DMS 273 (cell line): ENCODE measurements around the gene P2RX7.
"Not testable (repeated sequence)": the region's sequence is repeated elsewhere in the genome, so short reads cannot be mapped to it uniquely, and the experiment has no call there.

ENCODE experiments used
- DNase-seq: peaks from one replicate; lab custom pipeline; 2025; ENCODE audit not compliant: unreplicated experiment; lab: John Stamatoyannopoulos, UW

The P2RX7 gene

DNA sequence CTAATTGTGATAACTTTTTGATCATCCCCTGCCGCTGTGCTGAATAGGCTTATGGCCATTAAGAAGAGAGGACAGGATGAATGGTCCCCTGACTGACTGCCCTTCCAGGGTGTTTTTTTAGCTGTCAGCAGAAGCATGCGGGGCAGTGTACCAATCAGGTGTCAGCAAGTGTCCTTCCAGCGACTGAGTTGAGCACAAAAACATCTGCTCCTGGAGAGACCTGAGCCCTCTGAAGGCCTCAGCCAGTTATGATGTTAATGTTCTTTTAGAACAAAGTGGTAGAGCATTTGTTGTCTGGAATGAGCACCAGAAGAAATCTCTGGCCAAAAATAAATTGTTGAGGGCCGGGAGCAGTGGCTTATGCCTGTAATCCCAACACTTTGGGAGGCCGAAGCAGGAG is 37.5 kb downstream of the P2RX7 start:
- DNase-seq, result no peak

DNA sequence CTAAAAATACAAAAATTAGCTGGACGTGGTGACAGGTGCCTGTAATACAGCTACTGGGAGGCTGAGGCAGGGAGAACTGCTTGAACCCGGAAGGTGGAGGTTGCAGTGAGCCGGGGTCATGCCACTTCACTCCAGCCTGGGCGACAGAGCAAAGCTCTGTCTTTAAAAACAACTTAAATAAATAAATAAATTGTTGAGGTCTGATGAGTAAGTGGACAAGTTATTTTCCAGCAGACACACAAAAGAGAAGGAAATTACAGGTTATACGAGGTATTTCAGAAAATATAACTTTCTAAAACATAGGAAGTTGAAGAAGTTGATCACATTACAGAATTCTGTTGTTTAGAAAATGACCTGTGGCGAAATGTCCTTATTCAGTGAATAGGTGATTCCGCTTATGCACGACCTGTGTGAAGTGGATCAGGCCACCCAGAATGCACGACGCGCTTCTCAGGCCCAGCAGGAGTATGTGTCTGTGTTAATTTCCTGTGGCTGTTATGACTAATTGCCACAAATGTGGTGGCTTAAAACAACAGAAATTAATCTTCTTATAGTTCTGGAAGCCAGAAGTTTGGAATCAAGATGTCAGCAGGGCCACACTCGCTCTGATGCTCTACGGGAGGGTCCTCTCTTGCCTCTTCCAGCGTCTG is 38.1 kb downstream of the P2RX7 start:
- no peak for DNase-seq

DNA sequence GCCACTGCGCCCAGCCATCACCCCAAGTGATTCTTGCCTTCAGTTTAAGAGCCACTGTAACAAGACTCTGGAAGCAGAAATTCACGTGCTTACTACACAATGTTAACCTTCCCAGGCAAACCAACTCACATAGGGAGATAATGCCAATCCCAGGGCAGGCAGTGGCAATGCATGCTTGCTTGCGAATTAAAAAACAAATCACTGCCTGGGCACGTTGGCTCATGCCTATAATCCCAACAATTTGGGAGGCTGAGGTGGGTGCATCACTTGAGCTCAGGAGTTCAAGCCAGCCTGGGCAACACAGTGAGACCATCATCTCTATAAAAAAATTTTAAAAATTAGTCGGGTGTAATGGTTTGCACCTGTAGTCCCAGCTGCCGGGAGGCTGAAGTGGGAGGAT is 39.5 kb downstream of the P2RX7 start:
- DNase-seq, result no peak

DNA sequence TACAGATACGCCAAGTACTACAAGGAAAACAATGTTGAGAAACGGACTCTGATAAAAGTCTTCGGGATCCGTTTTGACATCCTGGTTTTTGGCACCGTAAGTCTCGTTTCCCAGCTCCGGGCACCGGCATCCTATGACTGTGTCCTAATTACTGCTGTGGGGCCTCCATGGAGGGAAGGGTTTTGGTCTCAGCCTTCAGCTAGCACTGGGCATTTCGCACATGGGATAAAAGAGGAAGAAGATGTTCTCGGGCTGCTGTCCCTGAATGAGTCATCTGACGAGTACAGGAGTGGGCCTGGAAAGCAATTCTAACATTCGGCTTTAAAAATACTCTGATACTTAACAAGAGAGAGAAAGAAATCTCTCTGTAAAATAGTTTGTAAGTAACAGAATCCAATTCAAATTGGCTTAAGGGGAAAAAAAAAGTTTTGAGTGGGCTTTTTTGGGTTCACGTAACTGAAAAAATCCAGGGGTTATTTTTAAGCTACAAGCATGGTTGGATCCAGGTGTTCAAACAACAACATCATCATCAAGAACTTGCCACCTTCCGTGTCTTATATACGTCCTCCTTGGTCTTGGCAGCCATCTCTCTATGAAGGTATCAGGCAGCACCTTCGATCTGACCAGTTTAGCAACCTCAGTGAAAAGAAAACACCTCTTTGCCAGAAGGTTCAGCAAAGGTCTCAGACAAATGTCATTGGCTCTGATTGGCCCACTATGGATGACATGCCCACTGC is 42.9 kb downstream of the P2RX7 start:
- no peak for DNase-seq

DNA sequence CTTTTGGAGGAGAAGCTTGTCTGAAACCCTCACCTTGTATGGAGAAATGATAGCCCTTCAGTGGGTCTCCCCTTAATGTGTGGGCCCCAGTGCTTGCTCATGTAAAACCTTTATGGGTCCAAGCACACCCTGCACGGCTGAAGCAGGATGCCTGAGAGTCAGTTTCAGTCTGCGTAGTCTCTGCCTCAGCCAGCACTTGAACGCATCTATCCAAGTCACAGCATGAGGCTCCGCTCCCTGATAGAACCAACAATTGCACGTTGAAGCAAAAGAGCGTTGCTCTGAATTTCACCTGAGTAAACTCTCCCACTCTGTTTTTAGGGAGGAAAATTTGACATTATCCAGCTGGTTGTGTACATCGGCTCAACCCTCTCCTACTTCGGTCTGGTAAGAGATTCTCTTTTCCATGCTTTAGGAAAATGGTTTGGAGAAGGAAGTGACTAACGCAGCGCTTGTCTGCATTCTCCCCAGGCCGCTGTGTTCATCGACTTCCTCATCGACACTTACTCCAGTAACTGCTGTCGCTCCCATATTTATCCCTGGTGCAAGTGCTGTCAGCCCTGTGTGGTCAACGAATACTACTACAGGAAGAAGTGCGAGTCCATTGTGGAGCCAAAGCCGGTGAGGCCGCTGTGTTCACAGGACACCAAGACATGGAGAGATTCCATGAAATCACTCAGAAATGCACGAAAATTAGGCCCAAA is 44.3 kb downstream of the P2RX7 start:
- DNase-seq, result no peak

DNA sequence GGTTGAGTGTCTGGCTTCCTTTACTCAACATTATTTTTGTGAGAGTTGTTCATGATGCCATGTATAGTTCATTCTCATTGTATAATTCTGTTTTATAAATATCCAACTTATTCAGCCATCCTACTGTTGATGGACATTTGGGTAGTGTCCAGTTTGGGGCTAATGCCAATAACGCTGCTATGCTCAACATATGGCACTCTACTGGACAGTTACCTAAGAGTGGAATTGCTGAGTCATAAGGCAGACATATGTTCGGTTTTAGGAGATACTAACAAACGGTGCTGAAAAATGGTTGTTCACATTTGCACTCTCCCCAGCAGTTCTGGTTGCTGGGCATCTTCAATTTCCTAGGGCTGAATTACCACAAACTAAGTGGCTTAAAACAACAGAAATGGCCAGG is 48.5 kb downstream of the P2RX7 start:
- peak; percentile 49 for DNase-seq

DNA sequence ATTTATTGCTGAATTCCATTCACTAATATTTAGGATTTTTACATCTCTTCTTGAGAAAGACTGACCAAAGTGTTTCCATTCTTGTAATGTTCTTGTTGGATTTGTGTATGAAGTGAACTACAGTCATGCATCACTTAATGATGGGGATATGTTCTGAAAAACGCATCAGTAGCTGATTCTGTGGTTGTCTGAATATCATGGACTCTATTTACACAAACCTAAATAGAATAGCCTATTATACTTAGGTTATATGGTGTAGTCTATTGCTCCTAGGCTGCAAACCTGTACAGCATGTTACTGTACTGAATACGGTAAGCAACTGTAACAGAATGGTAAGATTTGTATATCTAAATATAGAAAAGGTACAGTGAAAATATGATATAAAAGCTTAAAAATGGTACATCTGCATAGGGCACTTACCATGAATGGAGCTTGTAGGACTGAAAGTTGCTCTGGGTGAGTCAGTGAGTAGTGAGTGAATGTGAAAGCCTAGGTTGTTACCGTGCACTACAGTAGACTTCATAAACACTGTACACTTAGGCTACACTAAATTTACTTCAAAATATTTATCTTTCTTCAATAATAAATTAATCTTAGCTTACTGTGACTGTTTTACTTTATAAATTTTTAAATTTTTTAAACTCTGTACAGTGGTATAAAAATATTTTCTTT is 49.7 kb downstream of the P2RX7 start:
- no peak for DNase-seq

DNA sequence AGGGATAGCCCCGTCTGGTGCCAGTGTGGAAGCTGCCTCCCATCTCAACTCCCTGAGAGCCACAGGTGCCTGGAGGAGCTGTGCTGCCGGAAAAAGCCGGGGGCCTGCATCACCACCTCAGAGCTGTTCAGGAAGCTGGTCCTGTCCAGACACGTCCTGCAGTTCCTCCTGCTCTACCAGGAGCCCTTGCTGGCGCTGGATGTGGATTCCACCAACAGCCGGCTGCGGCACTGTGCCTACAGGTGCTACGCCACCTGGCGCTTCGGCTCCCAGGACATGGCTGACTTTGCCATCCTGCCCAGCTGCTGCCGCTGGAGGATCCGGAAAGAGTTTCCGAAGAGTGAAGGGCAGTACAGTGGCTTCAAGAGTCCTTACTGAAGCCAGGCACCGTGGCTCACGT is 51.7 kb downstream of the P2RX7 start:
- DNase-seq, result no peak

DNA sequence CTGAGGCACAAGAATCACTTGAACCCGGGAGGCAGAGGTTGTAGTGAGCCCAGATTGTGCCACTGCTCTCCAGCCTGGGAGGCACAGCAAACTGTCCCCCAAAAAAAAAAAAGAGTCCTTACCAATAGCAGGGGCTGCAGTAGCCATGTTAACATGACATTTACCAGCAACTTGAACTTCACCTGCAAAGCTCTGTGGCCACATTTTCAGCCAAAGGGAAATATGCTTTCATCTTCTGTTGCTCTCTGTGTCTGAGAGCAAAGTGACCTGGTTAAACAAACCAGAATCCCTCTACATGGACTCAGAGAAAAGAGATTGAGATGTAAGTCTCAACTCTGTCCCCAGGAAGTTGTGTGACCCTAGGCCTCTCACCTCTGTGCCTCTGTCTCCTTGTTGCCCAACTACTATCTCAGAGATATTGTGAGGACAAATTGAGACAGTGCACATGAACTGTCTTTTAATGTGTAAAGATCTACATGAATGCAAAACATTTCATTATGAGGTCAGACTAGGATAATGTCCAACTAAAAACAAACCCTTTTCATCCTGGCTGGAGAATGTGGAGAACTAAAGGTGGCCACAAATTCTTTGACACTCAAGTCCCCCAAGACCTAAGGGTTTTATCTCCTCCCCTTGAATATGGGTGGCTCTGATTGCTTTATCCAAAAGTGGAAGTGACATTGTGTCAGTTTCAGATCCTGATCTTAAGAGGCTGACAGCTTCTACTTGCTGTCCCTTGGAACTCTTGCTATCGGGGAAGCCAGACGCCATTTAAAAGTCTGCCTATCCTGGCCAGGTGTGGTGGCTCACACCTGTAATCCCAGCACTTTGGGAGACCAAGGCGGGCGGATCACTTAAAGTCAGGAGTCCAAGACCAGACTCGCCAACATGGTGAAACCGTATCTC is 52.6 kb downstream of the P2RX7 start:
- DNase-seq, result no peak

DNA sequence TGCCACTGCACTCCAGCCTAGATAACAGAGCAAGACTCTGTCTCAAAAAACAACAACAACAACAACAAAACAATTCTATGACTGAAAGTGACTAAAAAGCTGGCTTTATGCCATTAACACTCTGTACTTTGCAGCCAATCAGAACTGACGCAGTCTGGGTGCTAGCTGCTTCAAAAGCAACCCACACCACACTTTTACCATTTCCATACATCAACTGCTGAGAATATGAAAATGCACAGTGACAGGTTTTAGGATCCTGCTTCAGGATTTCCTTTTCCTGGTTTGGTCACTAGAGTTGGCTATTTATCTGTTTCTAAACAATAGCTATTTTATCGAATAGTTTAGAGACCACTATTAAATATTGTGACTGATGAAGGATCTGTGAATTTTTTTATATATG is 54.1 kb downstream of the P2RX7 start:
- no peak for DNase-seq

DNA sequence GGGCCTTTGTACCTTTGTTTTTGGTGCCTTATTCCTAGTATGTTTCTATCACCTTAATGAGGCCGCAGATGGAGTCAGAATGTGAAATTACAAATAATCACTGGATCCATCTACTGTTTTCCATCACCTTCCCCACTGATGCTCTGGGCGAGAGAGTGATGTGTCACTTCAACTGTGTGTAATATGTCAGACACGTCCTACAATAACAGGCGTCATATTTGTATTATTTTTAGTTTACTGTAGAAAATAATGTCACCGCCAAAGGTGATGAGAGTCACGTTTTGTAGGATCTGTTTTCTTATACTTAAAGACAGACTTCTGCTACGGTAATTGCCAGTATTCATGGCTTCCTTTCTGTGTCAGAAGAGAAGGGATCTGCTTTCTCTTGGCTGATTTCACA is 54.8 kb downstream of the P2RX7 start:
- no peak for DNase-seq

DNA sequence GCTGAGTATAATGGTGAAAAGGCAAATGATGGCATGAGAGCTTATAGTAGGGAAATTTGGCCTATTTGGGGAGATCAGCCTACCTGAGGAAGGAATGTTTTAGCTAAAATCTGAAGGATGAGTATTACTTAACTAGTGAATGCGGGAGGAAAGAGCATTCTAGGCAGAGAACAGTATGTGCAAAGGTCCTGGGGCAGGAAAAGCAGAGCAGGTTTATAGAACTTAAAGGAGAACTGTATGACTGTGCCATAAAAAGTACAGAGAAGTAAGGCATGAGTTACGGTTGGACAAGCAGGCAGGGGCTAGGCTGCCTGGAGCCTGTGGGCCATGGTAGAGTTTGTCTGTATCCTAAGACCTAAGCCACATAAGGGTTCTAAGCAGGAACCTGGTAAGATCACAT is 55.6 kb downstream of the P2RX7 start:
- no peak for DNase-seq

DNA sequence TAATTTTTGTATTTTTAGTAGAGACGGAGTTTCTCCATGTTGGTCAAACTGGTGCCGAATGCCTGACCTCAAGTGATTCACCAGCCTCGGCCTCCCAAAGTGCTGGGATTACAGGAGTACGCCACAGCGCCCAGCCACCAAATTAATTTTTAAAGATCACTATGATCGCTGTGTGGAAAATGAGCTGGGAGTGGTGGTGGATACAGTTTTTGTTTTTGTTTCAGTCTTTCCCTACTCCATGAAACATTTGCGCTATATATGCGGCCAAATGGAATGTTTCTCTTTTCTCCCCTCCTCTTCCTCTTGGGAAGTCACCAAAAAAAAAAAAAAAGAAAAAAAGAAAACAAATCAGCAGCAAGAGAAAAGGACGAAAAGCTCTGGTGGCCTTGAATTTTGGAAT is 56.5 kb downstream of the P2RX7 start:
- no peak for DNase-seq

DNA sequence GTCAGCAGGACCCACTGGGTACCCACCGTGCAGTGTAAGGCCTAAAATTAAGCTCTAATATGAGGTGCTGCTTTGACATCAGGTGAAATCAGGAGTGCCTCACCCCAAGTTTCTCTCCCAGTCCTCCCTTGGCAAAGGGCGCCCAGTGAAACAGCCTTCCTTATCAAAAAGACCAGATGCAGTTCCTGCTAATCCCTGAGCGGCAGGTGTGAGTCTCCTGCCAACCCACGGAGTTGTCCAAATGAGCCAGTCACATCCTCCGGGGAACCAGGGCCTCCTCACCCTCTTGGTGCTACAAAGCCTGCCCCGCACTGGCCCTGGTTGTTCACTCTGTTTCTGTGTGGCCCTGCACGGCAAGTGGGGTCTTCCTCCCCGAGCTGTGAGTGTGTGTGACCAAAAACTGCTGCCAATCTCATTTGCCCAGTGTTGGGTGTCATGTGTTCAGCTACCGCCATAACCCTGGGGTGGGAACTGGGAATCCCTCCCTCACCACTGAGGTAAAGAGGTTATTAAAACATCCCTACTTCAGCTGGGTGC is 57.0 kb downstream of the P2RX7 start:
- no peak for DNase-seq

DNA sequence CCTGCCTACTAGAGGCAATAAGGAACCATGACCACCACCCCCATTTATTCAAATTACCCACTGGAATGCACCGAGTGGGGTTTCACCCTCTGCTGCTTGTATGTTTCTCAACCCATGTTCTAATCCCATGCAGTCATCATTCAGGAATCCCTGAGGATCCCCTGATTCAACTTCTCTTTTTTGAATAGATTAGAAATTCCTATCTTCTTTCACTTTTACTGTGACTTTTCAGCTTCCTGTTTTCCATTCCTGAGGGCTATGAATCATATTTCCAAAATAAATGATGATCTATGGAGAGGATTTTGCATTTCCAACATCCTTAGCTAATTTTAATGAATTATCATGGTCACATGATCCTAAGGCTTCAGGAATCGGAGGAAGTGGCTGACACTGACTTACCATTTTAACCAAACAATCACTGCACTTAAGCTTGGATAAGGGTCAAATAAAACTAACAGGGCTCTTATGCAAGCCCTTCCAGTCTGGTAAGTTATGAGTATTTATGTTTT is 57.9 kb downstream of the P2RX7 start:
- DNase-seq, result no peak

DNA sequence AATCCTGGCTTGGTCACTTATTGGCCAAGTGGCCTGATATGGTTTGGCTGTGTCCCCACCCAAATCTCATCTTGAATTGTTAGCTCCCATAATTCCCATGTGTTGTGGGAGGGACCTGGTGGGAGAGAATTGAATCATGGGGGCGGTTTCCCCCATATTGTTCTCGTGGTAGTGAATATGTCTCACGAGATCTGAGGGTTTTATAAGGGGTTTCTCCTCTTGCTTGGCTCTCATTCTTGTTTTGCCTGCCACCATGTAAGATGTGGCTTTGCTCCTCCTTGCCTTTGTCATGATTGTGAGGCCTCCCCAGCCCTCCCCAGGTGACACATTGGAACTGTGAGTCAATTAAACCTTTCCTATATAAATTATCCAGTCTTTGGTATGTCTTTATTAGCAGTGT is 58.5 kb downstream of the P2RX7 start:
- no peak for DNase-seq

DNA sequence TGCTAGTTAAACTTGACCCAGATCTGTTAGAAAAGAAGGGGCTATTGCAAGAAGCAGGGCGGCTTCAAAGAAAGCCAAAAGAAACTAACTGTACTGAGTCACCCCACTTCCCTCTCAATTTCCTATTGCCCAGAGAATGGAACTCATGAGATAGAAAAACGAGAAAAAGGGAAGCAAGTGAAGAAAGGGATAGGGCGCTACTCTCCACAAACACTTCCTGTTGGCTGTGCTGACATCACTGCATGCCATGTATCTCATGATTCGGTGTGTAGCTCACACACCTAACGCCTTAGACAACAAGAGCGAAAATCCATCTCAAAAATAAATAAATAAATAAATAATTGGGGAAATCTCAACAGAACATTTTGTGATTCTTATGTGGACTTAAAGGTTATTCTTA is 64.2 kb downstream of the P2RX7 start:
- no peak for DNase-seq

DNA sequence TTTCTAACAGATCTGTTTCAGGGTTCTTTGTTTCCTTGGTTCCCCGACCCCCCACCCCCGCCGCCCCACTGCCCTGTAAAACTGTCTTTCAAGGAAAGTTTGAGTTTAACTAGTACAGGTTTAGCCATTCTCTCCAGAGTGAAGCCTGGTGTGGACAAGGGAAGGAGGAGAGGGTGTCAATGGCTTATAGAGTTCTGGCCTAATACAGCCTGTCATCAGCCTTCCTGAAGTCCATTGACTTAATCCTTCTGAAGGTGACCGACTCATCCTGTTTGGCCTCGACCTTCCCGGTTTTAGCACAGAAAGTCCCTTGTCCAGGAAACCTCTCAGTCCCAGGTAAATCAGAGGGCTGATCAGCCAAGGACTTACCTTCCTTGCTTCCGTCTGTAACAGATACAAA is 66.3 kb downstream of the P2RX7 start:
- no peak for DNase-seq

DNA sequence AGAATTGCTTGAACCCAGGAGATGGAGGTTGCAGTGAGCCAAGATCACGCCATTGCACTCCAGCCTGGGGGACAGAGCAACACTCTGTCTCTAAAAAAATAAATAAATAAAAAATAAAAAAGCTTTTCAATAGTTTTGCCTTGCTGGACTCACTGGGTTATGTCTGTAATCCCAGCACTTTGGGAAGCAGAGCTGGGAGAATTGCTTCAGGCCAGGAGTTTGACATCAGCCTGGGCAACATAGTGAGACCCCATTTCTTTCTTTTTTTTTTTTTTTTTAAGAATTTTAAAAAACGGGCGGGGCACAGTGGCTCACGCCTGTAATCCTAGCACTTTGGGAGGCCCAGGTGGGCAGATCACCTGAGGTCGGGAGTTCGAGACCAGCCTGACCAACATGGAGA is 68.5 kb downstream of the P2RX7 start:
- DNase-seq, result not testable (repeated sequence)
